Mucosa of rectum (tissue), 2 donors: Measurements from ENCODE around the gene PI4KB.
"Not testable (repeated sequence)": the region's sequence is repeated elsewhere in the genome, so short reads cannot be mapped to it uniquely, and the experiment has no call there.

Source experiments
- H3K27ac ChIP-seq, 2 donors: one replicate each; pipeline ENCODE4 v1.7.0; 2013; ENCODE audit warnings: inconsistent platforms in 2 of 2, low read depth in 2 of 2, low read length in 2 of 2
- H3K27me3 ChIP-seq, 2 donors: one replicate each; pipeline ENCODE4 v1.7.0; 2013; ENCODE audit warnings: low read length in 2 of 2; ENCODE audit not compliant: control insufficient read depth in 2 of 2, insufficient read depth in 2 of 2
- H3K36me3 ChIP-seq, 2 donors: one replicate each; pipeline ENCODE4 v1.7.0; 2013; ENCODE audit warnings: low read length in 2 of 2; ENCODE audit not compliant: control insufficient read depth in 2 of 2, insufficient read depth in 2 of 2
- H3K4me1 ChIP-seq, 2 donors: one replicate each; pipeline ENCODE4 v1.7.0; 2013; ENCODE audit warnings: low read length in 2 of 2, mild to moderate bottlenecking in 1 of 2; ENCODE audit not compliant: control insufficient read depth in 2 of 2, insufficient read depth in 2 of 2
- H3K4me3 ChIP-seq, 2 donors: one replicate each; pipeline ENCODE4 v1.7.0; 2013; ENCODE audit warnings: low read length in 2 of 2
- H3K9ac ChIP-seq, 2 donors: one replicate each; pipeline ENCODE4 v1.7.0; 2013; ENCODE audit warnings: low read length in 2 of 2, low read depth in 1 of 2, mild to moderate bottlenecking in 1 of 2
- H3K9me3 ChIP-seq, 2 donors: one replicate each; pipeline ENCODE4 v1.7.0; 2013; ENCODE audit warnings: low read length in 2 of 2; ENCODE audit not compliant: control insufficient read depth in 2 of 2
- donor health status: healthy.
- donor health status: Normal muscosa, but diverticular disease.

PI4KB gene

DNA sequence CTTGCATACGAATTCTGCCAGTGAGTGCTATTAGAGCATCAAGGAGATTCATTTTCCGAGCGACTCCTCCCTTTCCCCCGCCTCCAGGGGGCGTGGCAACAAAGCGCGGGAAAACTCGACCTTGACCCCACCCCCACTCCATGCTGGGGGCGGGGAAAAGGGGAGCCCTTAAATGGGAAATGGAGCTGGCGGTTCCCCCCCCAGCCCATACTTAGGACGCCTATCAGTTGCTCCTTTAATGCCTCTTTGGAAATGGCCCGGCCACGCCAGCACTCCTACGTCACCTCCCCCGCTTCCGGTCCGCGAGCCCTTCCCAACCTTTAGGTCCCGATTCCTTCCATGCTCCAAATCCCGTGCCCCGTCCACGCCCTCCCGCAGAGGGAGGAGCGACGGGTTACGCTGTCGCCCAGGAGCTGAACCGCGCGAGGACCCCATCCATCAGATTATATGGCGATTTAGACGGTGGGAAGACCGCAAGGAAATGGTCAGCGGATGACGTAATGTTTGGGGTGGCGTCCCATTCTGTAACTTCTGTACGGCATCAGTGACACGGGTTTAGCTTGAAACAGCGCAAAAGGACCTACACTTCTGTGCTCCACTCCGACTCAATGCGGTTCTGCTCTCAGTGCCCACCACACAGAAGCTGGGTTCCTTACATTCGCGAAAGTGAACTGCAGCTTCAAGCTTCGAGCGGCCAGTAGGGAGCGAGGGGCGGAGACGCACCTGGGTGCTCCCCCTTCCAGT is 45.8 kb downstream of the PI4KB start:
- H3K9me3 ChIP-seq, result no peaks in the 10 kb centered on the region
- H3K9ac ChIP-seq, result peak overlapping the region; percentile 82 to 99
- H3K27ac ChIP-seq, result peak overlapping the region; percentile 99 to 100
- H3K4me1 ChIP-seq, result peaks cover 11 to 16% of the 10 kb centered on the region in 2 donors
- H3K36me3 ChIP-seq, result peaks cover 7 to 9% of the 10 kb centered on the region in 2 donors
- H3K27me3 ChIP-seq, result no peaks in the 10 kb centered on the region
- H3K4me3 ChIP-seq, result peak overlapping the region; percentile 93

DNA sequence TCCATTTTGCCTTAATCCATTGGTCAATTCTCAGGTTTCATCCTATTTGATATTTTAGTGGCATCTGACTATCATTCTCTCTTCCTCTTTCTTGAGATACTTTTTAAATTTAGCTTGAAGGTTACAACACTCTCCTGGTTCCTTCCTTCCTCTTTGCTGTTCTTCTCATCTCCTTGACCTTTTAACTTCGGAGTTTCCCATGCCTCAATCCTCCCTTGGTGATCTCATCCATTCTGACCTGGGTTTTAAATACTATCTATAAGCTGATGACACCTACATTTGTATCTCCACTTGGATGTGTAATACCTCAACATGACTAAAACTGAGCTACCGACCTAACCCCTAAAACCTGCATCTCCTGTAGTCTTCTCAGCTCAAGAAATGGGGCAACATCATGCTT is 50.0 kb downstream of the PI4KB start:
- Histone ChIP-seq H3K9me3 (no peaks in the 10 kb centered on the region), H3K4me1 (peaks cover 2% of the 10 kb centered on the region in 2 donors), H3K27me3 (no peaks in the 10 kb centered on the region), H3K27ac (no peak overlapping the region), H3K36me3 (no peaks in the 10 kb centered on the region), H3K4me3 (no peak overlapping the region), H3K9ac (no peak overlapping the region)

DNA sequence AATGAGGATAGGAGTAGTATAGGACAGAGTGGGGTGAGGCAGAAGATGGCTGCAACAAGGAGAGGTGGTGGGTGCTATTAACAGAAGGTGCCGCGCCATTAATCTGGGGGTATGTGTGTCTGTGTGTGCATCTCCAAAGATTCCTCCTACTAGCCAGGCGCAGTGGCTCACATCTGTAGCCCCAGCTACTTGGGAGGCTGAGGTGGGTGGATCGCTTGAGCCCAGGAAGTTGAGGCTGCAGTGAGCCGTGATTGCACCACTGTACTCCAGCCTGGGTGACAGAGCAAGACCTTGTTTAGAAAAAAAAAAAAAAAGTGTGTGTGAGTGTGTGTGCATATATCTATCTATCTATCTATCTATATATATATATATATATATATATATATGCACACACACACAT is 51.9 kb downstream of the PI4KB start:
- H3K27ac ChIP-seq, H3K4me1 ChIP-seq, H3K27me3 ChIP-seq, H3K4me3 ChIP-seq, H3K9ac ChIP-seq, H3K36me3 ChIP-seq, H3K9me3 ChIP-seq: not testable (repeated sequence)

- no peaks in the 10 kb centered on the region for H3K27me3 ChIP-seq
Observed at GRCh38 chr1:151273924-151274466, 53.2 kb downstream of the PI4KB start.

GRCh38 chr1:151267760-151268159 is 59.5 kb downstream of the PI4KB start:
- Histone ChIP-seq H3K4me1 (no peaks in the 10 kb centered on the region), H3K36me3 (peaks cover 39 to 41% of the 10 kb centered on the region in 2 donors), H3K27me3 (no peaks in the 10 kb centered on the region), H3K9ac (no peak overlapping the region), H3K9me3 (no peaks in the 10 kb centered on the region), H3K27ac (no peak overlapping the region), H3K4me3 (no peak overlapping the region)

More at GRCh38 chr1:151273924-151274466, 53.2 kb downstream of the PI4KB start:
- no peaks in the 10 kb centered on the region for H3K4me1 ChIP-seq
- no peaks in the 10 kb centered on the region for H3K36me3 ChIP-seq
- no peak overlapping the region for H3K9ac ChIP-seq
- no peak overlapping the region for H3K27ac ChIP-seq
- no peaks in the 10 kb centered on the region for H3K9me3 ChIP-seq
- no peak overlapping the region for H3K4me3 ChIP-seq

- Histone ChIP-seq H3K27ac (no peak overlapping the region), H3K27me3 (no peaks in the 10 kb centered on the region), H3K4me1 (no peaks in the 10 kb centered on the region), H3K9me3 (no peaks in the 10 kb centered on the region), H3K9ac (no peak overlapping the region), H3K4me3 (no peak overlapping the region), H3K36me3 (peaks cover 39 to 43% of the 10 kb centered on the region in 2 donors)
Observed at GRCh38 chr1:151266821-151267220, 60.4 kb downstream of the PI4KB start.

DNA sequence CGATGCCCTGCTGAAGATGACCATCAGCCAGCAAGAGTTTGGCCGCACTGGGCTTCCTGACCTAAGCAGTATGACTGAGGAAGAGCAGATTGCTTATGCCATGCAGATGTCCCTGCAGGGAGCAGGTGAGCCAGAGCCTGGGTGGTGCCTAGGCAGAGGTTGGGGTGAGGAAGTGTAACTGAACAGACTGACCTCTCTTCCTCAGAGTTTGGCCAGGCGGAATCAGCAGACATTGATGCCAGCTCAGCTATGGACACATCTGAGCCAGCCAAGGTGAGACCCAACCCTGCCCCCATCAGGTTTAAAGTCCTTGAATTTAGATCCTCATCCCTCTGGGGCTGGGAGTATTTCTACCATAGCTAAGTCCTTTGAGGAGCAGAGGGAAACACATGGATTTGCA is 60.9 kb downstream of the PI4KB start:
- Histone ChIP-seq H3K9me3 (no peaks in the 10 kb centered on the region), H3K4me3 (no peak overlapping the region), H3K27me3 (no peaks in the 10 kb centered on the region), H3K4me1 (no peaks in the 10 kb centered on the region), H3K27ac (no peak overlapping the region), H3K9ac (no peak overlapping the region), H3K36me3 (peaks cover 39 to 43% of the 10 kb centered on the region in 2 donors)

- H3K36me3 ChIP-seq, result peaks cover 39 to 43% of the 10 kb centered on the region in 2 donors
- H3K9me3 ChIP-seq, result no peaks in the 10 kb centered on the region
- no peak overlapping the region for H3K9ac ChIP-seq
- H3K4me3 ChIP-seq, result no peak overlapping the region
- H3K27ac ChIP-seq, result no peak overlapping the region
- no peaks in the 10 kb centered on the region for H3K27me3 ChIP-seq
- no peaks in the 10 kb centered on the region for H3K4me1 ChIP-seq
Observed at GRCh38 chr1:151265446-151266236, 61.6 kb downstream of the PI4KB start.

- Histone ChIP-seq H3K4me3 (no peak overlapping the region), H3K27ac (no peak overlapping the region), H3K36me3 (peaks cover 4 to 10% of the 10 kb centered on the region in 2 donors), H3K9me3 (no peaks in the 10 kb centered on the region), H3K9ac (no peak overlapping the region), H3K4me1 (peaks cover 8 to 9% of the 10 kb centered on the region in 2 donors), H3K27me3 (no peaks in the 10 kb centered on the region)
Observed at GRCh38 chr1:151259351-151259750, 67.9 kb downstream of the PI4KB start.

DNA sequence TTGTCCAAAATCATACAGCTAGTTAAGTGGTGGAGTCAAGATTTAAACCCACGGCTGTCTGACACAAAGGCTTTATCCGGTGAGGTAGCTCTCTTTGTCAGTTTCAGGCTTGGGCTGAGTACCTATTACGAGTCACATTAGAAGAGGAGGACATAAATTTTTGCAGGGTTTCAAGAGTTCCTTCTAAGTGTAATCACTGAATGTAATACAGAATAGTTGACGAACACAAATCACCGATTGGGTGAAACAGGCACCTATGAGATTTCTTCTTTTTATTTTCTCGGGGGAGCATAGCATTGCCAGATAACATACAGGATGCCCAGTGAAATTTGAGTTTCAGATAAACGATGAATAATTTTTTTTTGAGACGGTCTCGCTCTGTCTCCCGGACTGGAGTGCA is 71.8 kb downstream of the PI4KB start:
- peaks cover 8 to 9% of the 10 kb centered on the region in 2 donors for H3K4me1 ChIP-seq
- H3K4me3 ChIP-seq, result peak overlapping the region; percentile 90 to 91
- H3K9ac ChIP-seq, result peak overlapping the region; percentile 73 to 84
- H3K27ac ChIP-seq, result no peak overlapping the region
- H3K27me3 ChIP-seq, result no peaks in the 10 kb centered on the region
- H3K9me3 ChIP-seq, result no peaks in the 10 kb centered on the region
- no peaks in the 10 kb centered on the region for H3K36me3 ChIP-seq
